Caco-2 (cell line): ENCODE measurements around the gene STEAP2. TPM values are rescaled to one million over a fixed set of nuclear protein-coding genes. Genes with fewer than 3 reads are reported as not detected.

Experiments used
- BruUV-seq: library from RNA; stranded (reverse); fragments of 400-500 nt; replicated peaks from 2 replicates; lab custom pipeline; 2021; lab: Mats Ljungman, UMichigan
- CTCF ChIA-PET: fragments of 300-600 bp; sonication (Branson Sonifier 250); formaldehyde crosslinking; loops from one replicate; lab custom pipeline; 2022; ENCODE audit warnings: antibody characterized with exemption; lab: Charles Lee
- POLR2A ChIA-PET: fragments of 300-600 bp; sonication (Branson Sonifier 250); formaldehyde crosslinking; loops from one replicate; lab custom pipeline; 2022; ENCODE audit warnings: antibody characterized with exemption; lab: Charles Lee
- DNase-seq, 2 experiments: peaks; one replicate each; pipeline versions ENCODE4 v3.0.0 to v3.0.0-alpha.2; 2020 to 2022
- H3K27me3 ChIP-seq: replicated peaks from 2 replicates; pipeline ENCODE4 v1.6.0; 2011; ENCODE audit warnings: low read length; ENCODE audit not compliant: control insufficient read depth, insufficient read depth
- H3K36me3 ChIP-seq: 2 replicates; pipeline ENCODE4 v1.5.1; 2011; ENCODE audit warnings: low read length; ENCODE audit not compliant: control insufficient read depth, insufficient read depth
- H3K4me1 ChIP-seq: fragments of 250-450 bp; sonication (Bioruptor Pico); 2 replicates; pipeline ENCODE4 v1.5.1; 2020; ENCODE audit warnings: mild to moderate bottlenecking
- H3K4me3 ChIP-seq: 2 replicates; pipeline ENCODE4 v1.5.1; 2011; ENCODE audit warnings: low read depth, mild to moderate bottlenecking, control low read depth, low read length
- H3K9me3 ChIP-seq: fragments of 250-450 bp; sonication (Bioruptor Pico); 2 replicates; pipeline ENCODE4 v1.5.1; 2020; ENCODE audit warnings: mild to moderate bottlenecking, moderate library complexity
- H3K27ac Mint-ChIP-seq: one replicate; pipeline ENCODE4 v1.8.0; 2022; ENCODE audit warnings: mixed read lengths; ENCODE audit not compliant: unreplicated experiment
- H3K27me3 Mint-ChIP-seq: one replicate; pipeline ENCODE4 v1.8.0; 2022; ENCODE audit warnings: mixed read lengths; ENCODE audit not compliant: insufficient read depth, unreplicated experiment
- H3K36me3 Mint-ChIP-seq: one replicate; pipeline ENCODE4 v1.8.0; 2022; ENCODE audit warnings: mild to moderate bottlenecking, mixed read lengths; ENCODE audit not compliant: insufficient read depth, unreplicated experiment
- H3K4me1 Mint-ChIP-seq: one replicate; pipeline ENCODE4 v1.8.0; 2022; ENCODE audit warnings: low read depth, mixed read lengths; ENCODE audit not compliant: unreplicated experiment
- H3K4me3 Mint-ChIP-seq: one replicate; pipeline ENCODE4 v1.8.0; 2022; ENCODE audit warnings: mild to moderate bottlenecking, moderate library complexity, mixed read lengths; ENCODE audit not compliant: unreplicated experiment
- H3K9me3 Mint-ChIP-seq: one replicate; pipeline ENCODE4 v1.8.0; 2022; ENCODE audit warnings: mixed read lengths; ENCODE audit not compliant: unreplicated experiment
- CTCF ChIP-seq, 2 experiments: fragments of 200-600 bp in 1 of 2; IDR thresholded peaks; 1 replicate in 1 of 2; 2 replicates in 1 of 2; pipeline versions ENCODE4 v1.5.1 to v1.8.0; 2011 to 2022; ENCODE audit warnings: antibody characterized with exemption in 1 of 2, control low read depth in 1 of 2, inconsistent platforms in 1 of 2, low read depth in 1 of 2, low read length in 1 of 2, mild to moderate bottlenecking in 1 of 2, moderate library complexity in 1 of 2; ENCODE audit not compliant: insufficient read depth in 1 of 2, severe bottlenecking in 1 of 2, unreplicated experiment in 1 of 2
- intact Hi-C: fragments of 100-400 bp; cut with micrococcal nuclease; formaldehyde crosslinking; loops from one replicate; pipeline ENCODE4 v1.10.0; 2022; ENCODE audit not compliant: unreplicated experiment
- total RNA-seq: library from RNA; stranded (reverse); gene quantifications from 2 replicates; pipeline ENCODE4 v1.2.3, GENCODE V29; 2022

The STEAP2 gene
- total RNA-seq, 1 experiment from 2014 or later, result 13.5 TPM

DNA sequence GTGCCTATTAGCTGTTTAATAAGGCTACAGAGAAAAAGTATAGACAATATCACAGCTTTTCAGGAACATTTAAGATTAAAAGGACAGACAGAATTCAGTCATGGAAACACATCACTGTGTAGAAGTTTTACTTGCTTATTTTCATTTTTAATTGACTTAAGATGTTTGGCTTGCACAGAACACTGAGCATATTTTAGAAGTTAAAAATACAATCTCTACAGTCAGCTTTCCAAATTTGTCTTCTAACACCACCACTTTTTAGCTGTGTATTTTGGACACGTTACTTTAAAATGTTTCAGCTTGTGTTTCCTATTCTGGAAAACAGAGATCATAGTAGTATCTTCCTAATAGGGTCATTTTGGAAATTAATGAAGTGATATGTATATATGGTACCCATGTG, 45.2 kb downstream of the STEAP2 start:
- Mint-ChIP-seq H3K27ac (no peak overlapping the region), H3K27me3 (no peaks in the 10 kb centered on the region), H3K36me3 (no peaks in the 10 kb centered on the region), H3K4me1 (no peaks in the 10 kb centered on the region), H3K9me3 (no peaks in the 10 kb centered on the region), H3K4me3 (no peak overlapping the region)
- DNase-seq, result no peak
- ChIA-PET POLR2A (no interaction called here), CTCF (no interaction called here)
- BruUV-seq, result no TSS peak
- H3K36me3 ChIP-seq, result no peaks in the 10 kb centered on the region
- no peaks in the 10 kb centered on the region for H3K4me1 ChIP-seq
- no peaks in the 10 kb centered on the region for H3K9me3 ChIP-seq
- no peak for TF ChIP-seq CTCF (IDR thresholded peaks at IDR 0.05; ENCODE audit: insufficient read depth in 1 of 2, low read depth in 1 of 2, low read length in 1 of 2, severe bottlenecking in 1 of 2, unreplicated experiment in 1 of 2)
- H3K27me3 ChIP-seq, result no peaks in the 10 kb centered on the region
- H3K4me3 ChIP-seq, result no peak overlapping the region
- intact Hi-C loops, result no loop called here

GRCh38 chr7:90261441-90261840, 49.9 kb downstream of the STEAP2 start:
- CTCF ChIA-PET, result interaction anchor here (0.7 to 1.6 kb wide), 3 partner anchors 50 to 649 kb away, joined by 3 to 5 read pairs (median 4); partner anchors contain the start of gene STEAP1

DNA sequence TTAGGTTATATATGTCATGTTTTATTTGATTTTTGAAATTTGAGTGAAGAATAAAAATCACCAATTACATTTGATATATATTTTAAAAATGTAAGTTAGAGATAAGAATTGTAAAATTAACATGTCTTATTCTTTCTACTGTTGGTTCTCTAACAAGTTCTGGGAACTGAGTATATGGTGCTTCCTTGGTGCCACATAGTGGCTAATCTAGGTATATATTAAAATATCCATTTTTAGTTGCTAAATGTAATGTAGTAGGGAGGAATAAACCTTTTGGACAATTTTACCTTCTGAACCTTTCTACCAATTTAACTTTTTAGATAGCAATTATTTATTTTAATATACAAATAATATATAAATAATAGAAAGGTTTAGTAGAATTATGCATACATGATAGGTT, 50.9 kb downstream of the STEAP2 start:
- Histone ChIP-seq H3K27me3 (no peaks in the 10 kb centered on the region), H3K4me3 (no peak overlapping the region), H3K9me3 (no peaks in the 10 kb centered on the region), H3K4me1 (peaks cover 9% of the 10 kb centered on the region), H3K36me3 (no peaks in the 10 kb centered on the region)
- intact Hi-C loops, result loop anchor here (1.0 to 5.0 kb wide), 4 partner anchors 36 to 165 kb away; partner anchors contain the start of genes STEAP1 and STEAP2
- ChIA-PET CTCF (no interaction called here), POLR2A (no interaction called here)
- H3K4me3 Mint-ChIP-seq, result no peak overlapping the region
- TF ChIP-seq CTCF (IDR thresholded peaks at IDR 0.05; ENCODE audit: insufficient read depth in 1 of 2, low read depth in 1 of 2, low read length in 1 of 2, severe bottlenecking in 1 of 2, unreplicated experiment in 1 of 2), result peak; percentile 45 to 48
- DNase-seq, result peak in 1 of 2 experiments; percentile 24
- H3K27ac Mint-ChIP-seq, result no peak overlapping the region
- no peaks in the 10 kb centered on the region for H3K27me3 Mint-ChIP-seq
- H3K9me3 Mint-ChIP-seq, result no peaks in the 10 kb centered on the region
- H3K36me3 Mint-ChIP-seq, result no peaks in the 10 kb centered on the region
- BruUV-seq, result no TSS peak
- no peaks in the 10 kb centered on the region for H3K4me1 Mint-ChIP-seq

More at GRCh38 chr7:90261441-90261840, 49.9 kb downstream of the STEAP2 start:
- no peak overlapping the region for H3K4me3 ChIP-seq
- no peaks in the 10 kb centered on the region for H3K4me1 ChIP-seq
- Mint-ChIP-seq H3K4me3 (no peak overlapping the region), H3K27me3 (no peaks in the 10 kb centered on the region), H3K4me1 (no peaks in the 10 kb centered on the region), H3K27ac (no peak overlapping the region), H3K36me3 (no peaks in the 10 kb centered on the region), H3K9me3 (no peaks in the 10 kb centered on the region)
- DNase-seq, result no peak
- POLR2A ChIA-PET, result no interaction called here
- no TSS peak for BruUV-seq
- intact Hi-C loops, result loop anchor here (5.0 kb wide), 1 partner anchor 166 kb away; no protein-coding TSS in a partner anchor
- TF ChIP-seq CTCF (IDR thresholded peaks at IDR 0.05; ENCODE audit: insufficient read depth in 1 of 2, low read depth in 1 of 2, low read length in 1 of 2, severe bottlenecking in 1 of 2, unreplicated experiment in 1 of 2), result no peak
- no peaks in the 10 kb centered on the region for H3K27me3 ChIP-seq
- H3K36me3 ChIP-seq, result no peaks in the 10 kb centered on the region
- no peaks in the 10 kb centered on the region for H3K9me3 ChIP-seq
